CD4-positive, alpha-beta T cell treated with Interleukin-6 for 4 hours (primary cell): ENCODE results near the gene ZNF891.

Experiments
- DNase-seq: peaks from one replicate; pipeline ENCODE4 v3.0.0-alpha.2; 2020; ENCODE audit warnings: mixed read lengths

ZNF891 gene

DNA sequence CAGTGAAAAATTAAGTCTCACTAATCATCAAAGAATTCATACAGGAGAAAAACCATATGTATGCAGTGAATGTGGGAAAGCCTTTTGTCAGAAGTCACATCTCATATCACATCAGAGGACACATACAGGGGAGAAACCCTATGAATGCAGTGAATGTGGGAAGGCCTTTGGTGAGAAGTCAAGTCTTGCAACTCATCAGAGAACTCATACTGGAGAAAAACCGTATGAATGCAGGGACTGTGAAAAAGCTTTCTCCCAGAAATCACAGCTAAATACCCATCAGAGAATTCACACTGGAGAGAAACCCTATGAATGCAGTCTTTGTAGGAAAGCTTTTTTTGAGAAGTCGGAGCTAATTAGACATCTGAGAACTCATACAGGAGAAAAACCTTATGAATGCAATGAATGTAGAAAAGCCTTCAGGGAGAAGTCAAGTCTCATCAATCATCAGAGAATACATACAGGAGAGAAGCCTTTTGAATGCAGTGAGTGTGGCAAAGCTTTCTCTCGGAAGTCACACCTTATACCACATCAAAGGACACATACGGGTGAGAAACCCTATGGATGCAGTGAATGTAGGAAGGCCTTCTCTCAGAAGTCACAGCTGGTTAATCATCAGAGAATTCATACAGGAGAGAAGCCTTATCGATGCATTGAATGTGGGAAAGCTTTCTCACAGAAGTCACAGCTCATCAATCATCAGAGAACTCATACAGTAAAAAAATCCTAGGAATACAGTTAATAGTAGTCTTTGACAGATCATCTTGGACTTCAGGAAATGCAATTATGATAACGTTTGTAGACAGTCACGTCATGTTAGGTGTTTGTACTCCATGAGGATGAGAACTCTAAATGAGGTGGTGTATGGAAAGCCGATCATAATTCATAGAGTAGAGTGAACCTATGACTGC is 71.6 kb downstream of the ZNF891 start:
- DNase-seq = no peak

DNA sequence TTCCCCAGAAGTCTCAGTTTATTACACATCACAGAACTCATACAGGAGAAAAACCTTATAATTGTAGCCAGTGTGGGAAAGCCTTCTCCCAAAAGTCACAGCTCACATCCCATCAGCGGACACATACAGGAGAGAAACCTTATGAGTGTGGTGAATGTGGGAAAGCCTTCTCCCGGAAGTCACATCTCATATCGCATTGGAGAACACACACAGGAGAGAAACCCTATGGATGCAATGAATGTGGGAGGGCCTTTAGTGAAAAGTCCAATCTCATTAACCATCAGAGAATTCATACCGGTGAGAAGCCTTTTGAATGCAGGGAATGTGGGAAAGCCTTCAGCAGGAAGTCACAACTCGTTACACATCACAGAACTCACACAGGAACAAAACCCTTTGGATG is 72.6 kb downstream of the ZNF891 start:
- no peak for DNase-seq
